Activated CD8-positive, alpha-beta memory T cell treated with anti-CD3 and anti-CD28 coated beads, Interleukin-2, amount 50 U/mL, for 4 hours (primary cell): Measurements from ENCODE around the gene SRCIN1.
A peak's percentile ranks its signal among the peaks of the same experiment; 100 is the strongest.

Experiments used
- DNase-seq: peaks from one replicate; pipeline ENCODE4 v3.0.0-alpha.2; 2020

Gene SRCIN1

GRCh38 chr17:38613981-38614779, 8.4 kb upstream of the SRCIN1 start:
- DNase-seq, result no peak

DNA sequence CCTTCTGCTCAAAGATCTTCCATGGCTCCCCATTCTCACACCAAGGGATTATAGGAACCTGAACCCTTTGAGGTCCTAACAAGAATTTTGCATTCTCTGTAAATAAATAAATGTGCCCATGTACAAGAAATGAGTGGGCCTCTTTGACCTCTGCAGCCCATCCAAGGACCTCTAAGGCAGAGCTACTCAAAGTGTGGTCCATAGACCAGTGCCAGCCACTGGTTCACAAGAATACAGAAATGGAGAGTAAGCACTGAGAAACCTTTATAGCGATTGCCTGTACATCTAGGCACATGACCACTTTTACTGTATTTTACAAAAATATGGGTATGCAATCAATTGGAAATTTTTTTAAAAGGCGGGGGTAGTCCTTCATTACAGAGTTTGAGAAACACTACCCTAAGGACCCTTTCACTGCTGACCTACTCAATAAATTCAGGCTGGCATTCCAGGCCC, 7.8 kb upstream of the SRCIN1 start:
- DNase-seq, result no peak

GRCh38 chr17:38611872-38612376, 6.2 kb upstream of the SRCIN1 start:
- DNase-seq, result no peak

DNA sequence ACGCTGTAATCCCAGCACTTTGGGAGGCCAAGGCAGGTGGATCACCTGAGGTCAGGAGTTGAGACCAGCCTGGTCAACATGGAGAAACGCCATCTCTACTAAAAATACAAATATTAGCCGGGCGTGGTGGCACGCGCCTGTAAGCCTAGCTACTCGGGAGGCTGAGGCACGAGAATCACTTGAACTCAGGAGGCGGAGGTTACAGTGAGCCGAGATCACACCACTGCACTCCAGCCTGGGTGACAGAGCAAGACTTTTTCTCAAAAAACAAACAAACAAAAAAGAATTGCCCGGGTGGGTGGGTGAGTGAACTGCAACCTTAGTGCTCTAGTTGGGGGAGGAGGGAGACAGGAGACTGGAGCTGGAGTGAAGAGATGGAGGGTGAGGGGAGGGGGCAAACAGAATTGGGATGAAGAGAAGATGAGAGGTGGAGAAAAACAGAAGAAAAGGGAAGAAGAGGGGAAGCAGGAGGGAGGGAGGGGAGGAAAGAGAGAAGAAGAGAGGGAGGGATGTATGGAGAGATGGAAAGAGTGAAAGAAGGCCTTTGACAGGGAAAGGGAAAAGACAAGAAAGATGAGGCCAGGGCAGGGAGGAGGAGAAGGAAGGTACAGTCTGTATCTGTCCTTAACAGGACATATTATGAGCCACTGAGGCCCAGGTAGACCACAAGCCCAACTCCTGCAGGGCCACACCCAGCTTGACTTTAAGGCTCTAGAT, 5.5 kb upstream of the SRCIN1 start:
- DNase-seq, result no peak

GRCh38 chr17:38609280-38610031, 3.7 kb upstream of the SRCIN1 start:
- no peak for DNase-seq

GRCh38 chr17:38608648-38609047, 2.9 kb upstream of the SRCIN1 start:
- DNase-seq, result no peak

DNA sequence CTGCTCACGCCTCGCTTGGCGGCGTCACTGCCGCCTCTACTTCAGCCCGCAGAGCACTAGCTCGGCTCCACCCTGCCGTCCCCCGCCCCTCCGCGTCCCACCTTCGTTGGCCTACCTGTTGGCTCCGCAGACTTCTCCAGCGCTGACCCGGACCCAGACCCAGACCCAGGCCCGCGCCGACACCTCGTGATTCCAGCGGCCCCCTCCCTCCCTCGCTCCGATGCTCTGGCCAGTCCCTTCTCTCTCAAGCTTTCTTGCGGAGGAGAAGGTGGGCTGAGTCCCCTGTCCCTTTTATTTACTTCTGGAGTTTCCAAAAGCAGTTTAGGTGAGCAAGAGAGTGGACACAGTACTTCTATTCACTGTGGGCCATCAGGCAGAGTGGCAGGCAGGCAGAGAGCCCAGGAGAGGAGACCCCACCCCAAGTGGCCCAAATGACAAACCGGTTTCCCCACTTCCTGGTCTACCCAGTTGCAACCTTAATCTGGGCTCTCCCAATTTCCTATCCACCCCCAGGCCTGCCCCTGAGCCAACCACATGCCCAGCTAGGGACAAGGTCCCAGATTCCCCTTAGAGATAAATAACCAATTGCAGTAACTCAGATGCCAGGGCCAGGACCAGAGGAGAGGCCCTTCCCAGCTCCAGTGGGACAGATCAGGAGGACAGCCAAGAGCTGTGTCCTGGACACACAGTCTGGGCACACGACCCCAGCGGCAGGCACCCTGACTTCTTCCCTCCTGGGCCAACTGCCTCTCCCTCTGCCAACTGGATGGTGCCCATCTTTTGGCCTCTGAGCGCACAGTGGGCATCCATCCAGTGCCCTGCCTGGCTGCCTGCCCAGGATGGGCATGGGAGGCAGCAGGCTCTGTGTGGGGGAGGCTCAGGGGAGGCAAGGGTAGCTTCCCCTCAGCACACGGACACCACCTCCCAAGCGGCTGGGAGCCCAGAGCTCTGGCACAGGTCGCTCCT, 1.2 kb upstream of the SRCIN1 start:
- DNase-seq, result no peak

DNA sequence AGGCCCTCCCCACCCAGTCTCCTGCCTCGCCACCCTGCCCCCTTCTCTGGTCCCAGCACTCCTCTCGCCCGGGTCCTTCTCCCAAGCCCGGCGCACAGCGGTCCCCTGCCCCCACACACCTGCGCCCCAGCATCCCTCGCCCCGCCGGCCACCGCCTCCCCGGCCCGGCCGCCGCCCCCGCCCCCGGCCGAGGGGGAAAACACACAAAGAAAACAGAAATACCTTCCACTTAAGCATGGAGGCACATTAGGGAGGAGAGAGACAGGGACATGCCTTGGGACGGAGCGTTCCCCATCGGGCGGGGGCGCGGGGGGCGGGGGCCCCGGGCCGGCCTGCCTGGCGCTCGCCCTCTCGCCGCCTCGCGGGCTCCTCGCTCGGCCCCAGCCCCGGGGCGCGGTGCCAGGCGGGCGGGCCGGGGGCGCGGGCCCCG, 326 bp downstream of the SRCIN1 start:
- DNase-seq, result no peak

DNA sequence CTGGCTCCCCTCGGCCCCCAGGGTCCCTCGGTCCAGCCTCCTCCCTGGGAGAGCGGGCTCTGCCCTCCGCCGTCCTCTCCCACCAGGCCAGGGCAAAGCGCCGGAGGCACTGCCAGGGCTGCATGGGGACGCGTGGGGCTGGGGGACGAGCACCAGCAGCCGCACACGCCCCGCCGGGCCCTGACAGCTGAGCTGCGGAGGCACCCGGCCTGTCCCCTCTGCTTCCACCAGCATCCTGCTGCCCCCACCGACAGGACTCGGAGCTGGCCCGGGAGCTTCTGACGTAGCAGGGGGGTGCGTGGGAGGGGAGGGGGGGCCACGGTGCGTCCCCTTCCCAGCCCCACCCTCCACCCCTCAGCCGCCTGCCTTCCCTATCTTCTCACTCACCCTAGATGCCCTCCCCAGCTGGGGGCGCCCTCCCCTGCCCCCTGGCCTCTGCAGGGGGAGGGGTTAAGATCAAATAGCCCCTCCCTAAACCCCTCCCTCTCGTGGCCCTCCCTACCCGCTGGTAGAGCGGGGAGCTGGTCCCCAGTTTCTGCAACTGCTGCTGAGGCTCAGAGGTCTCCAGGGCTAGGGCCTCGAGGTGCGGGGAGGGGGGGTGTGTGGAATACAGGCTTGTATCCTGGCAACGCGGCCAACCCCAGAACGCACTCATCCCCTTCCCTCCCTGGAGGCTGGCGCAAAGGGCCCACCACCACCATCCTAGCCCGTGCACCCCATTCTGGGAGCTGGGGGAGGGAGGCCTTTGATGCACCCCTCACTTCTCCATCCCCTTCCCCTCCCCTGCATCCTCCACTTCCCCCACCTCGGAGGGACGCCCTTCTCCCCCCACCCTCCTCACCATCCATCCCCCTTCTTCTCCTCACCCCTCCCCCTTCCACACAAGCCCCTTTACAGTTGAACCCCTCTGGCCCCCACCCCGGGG, 1.0 kb downstream of the SRCIN1 start:
- DNase-seq, result peak; percentile 26

GRCh38 chr17:38603786-38604478, 1.8 kb downstream of the SRCIN1 start:
- no peak for DNase-seq

- DNase-seq, result no peak
These were observed 2.6 kb downstream of the SRCIN1 start for GRCh38 chr17:38602956-38603785.

DNA sequence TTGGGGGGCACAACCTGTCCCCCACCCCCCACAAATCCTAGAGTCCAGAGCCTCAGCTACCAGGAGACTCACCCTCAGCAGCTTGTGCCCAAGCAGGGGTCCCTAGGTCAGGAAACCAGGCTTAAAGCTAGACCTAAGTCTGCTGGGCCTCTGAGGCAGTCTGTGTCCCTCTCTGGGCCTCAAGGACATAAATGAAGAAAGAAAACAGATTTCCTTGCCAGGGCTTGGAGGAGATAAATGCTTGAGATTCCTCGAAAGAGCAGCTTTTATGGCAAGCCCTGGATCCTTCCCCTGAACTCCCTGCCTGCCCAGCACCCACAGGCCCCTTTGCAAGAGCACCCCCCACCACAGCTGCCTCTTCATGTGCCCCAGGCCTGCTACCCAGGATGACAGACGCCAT, 3.3 kb downstream of the SRCIN1 start:
- no peak for DNase-seq

- no peak for DNase-seq
These were observed 4.0 kb downstream of the SRCIN1 start for GRCh38 chr17:38601539-38602351.

- no peak for DNase-seq
These were observed 4.8 kb downstream of the SRCIN1 start for GRCh38 chr17:38600906-38601305.

- DNase-seq, result no peak
These were observed 5.3 kb downstream of the SRCIN1 start for GRCh38 chr17:38600416-38600815.

GRCh38 chr17:38599398-38599856, 6.3 kb downstream of the SRCIN1 start:
- no peak for DNase-seq

- no peak for DNase-seq
These were observed 6.8 kb downstream of the SRCIN1 start for GRCh38 chr17:38598995-38599394.

DNA sequence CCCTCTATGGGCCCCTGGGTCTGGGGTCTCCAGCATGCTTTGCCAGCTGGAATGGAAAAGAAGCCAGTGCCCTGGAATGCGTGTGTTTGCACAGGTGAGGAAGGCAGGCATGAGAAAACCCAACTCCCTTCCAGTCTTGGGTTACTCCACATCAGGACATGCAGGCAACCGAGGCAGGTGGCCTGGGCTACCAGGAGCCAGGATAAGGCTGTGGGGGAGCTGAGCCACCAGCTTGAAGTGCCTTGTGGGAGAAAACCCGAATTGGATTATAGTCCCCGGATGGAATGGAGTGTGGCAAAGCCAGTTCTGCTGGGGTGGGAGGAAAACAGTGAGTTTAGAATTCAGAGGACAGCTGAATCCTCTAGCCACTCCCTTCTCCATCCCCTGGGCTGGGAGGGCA, 7.2 kb downstream of the SRCIN1 start:
- no peak for DNase-seq
